HG03378 (cell line): ENCODE results near the gene SLC25A21.
A peak's percentile ranks its signal among the peaks of the same experiment; 100 is the strongest.

ENCODE experiments used
- ATAC-seq: cut with Tn5 transposase; IDR thresholded peaks from one replicate; pipeline ENCODE4 v1.9.1; 2021; ENCODE audit warnings: mild to moderate bottlenecking, moderate library complexity; ENCODE audit not compliant: unreplicated experiment

SLC25A21 gene

GRCh38 chr14:36674659-36675058, 497.7 kb downstream of the SLC25A21 start:
- no peak for ATAC-seq

GRCh38 chr14:36672095-36672494, 500.3 kb downstream of the SLC25A21 start:
- no peak for ATAC-seq

GRCh38 chr14:36671149-36671548, 501.3 kb downstream of the SLC25A21 start:
- no peak for ATAC-seq

GRCh38 chr14:36667679-36668078, 504.7 kb downstream of the SLC25A21 start:
- ATAC-seq: no peak

GRCh38 chr14:36666416-36667206, 505.8 kb downstream of the SLC25A21 start:
- ATAC-seq: no peak

GRCh38 chr14:36665887-36666415, 506.5 kb downstream of the SLC25A21 start:
- ATAC-seq: no peak

GRCh38 chr14:36664322-36665193, 507.8 kb downstream of the SLC25A21 start:
- no peak for ATAC-seq

GRCh38 chr14:36663404-36664321, 508.7 kb downstream of the SLC25A21 start:
- no peak for ATAC-seq

GRCh38 chr14:36662543-36663403, 509.6 kb downstream of the SLC25A21 start:
- no peak for ATAC-seq

- no peak for ATAC-seq
Measured at GRCh38 chr14:36662258-36662542, 510.2 kb downstream of the SLC25A21 start.

- peak; percentile 75 for ATAC-seq
Measured at GRCh38 chr14:36661506-36662257, 510.7 kb downstream of the SLC25A21 start, which contains the start of gene PAX9. Gene PAX9, plus strand, starts transcription at chr14:36661860. Its CDS starts 230 bp downstream, at chr14:36662090.

- no peak for ATAC-seq
Measured at GRCh38 chr14:36660736-36661505, 511.5 kb downstream of the SLC25A21 start.

GRCh38 chr14:36659822-36660735, 512.3 kb downstream of the SLC25A21 start:
- no peak for ATAC-seq

GRCh38 chr14:36659010-36659821, 513.2 kb downstream of the SLC25A21 start:
- no peak for ATAC-seq

- no peak for ATAC-seq
Measured at GRCh38 chr14:36658123-36659009, 514.0 kb downstream of the SLC25A21 start.
